GM12874 (cell line): ENCODE results near the gene SULT1A1.
A peak's percentile ranks its signal among the peaks of the same experiment; 100 is the strongest.

Source experiments
- CTCF ChIP-seq: IDR thresholded peaks from 2 replicates; pipeline ENCODE4 v1.5.1; 2011; ENCODE audit warnings: low read depth, mild to moderate bottlenecking, control low read depth, low read length, moderate library complexity; ENCODE audit not compliant: insufficient read depth

The SULT1A1 gene

DNA sequence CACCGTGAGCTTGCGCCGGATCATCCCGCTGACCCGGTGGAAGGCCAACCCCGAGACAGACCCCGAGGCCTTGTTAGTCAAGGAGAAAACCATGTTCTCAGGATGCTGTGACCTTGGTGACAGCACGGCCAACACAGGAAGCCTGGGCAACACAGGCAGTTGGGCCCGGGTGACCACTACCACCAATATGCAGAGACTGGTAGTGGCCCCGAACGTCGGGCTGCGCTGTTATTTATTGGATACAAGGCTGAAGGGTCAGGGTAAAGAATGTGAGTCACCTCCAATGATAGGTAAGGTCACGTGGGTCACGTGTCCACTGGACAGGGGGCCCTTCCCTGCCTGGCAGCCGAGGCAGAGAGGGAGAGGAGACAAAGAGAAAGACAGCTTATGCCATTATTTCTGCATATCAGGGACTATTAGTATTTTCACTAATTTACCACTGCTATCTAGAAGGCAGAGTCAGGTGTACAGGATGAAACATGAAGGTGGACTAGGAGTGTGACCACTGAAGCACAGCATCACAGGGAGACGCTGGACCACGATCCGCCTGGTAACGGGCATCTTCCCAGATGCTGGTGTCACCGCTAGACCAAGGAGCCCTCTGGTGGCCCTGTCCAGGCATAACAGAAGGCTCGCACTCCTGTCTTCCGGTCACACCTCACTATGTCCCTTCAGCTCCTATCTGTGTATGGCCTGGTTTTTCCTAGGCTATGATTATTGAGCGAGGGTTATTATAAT is 5.8 kb upstream of the SULT1A1 start:
- peak; percentile 63 for TF ChIP-seq CTCF

GRCh38 chr16:28610595-28611191 is 849 bp upstream of the SULT1A1 start:
- no peak for TF ChIP-seq CTCF

DNA sequence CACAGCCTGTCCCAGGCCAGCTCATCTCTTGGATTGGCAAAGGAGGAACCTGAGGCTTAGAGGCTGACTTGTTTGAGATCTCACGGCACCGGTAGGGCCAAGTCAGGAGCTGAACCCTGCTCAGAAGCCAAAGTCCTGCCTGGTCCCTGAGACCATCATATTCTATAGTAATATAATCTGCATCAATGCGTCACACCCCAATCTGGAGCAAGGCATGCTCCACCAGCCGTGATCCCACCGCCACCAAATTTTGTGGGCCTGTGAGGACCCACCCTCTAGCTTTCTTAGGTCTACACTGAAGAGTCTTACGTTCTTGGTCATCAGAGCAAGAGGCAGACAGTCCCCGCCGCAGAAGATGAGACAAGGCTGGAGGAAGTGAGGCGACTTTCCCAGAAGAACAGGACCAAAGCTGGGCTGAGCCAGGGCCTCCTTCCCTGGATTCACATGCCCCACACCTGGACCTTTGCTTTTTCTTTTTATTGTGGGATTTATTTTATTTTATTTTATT is 2.7 kb downstream of the SULT1A1 start:
- no peak for TF ChIP-seq CTCF

DNA sequence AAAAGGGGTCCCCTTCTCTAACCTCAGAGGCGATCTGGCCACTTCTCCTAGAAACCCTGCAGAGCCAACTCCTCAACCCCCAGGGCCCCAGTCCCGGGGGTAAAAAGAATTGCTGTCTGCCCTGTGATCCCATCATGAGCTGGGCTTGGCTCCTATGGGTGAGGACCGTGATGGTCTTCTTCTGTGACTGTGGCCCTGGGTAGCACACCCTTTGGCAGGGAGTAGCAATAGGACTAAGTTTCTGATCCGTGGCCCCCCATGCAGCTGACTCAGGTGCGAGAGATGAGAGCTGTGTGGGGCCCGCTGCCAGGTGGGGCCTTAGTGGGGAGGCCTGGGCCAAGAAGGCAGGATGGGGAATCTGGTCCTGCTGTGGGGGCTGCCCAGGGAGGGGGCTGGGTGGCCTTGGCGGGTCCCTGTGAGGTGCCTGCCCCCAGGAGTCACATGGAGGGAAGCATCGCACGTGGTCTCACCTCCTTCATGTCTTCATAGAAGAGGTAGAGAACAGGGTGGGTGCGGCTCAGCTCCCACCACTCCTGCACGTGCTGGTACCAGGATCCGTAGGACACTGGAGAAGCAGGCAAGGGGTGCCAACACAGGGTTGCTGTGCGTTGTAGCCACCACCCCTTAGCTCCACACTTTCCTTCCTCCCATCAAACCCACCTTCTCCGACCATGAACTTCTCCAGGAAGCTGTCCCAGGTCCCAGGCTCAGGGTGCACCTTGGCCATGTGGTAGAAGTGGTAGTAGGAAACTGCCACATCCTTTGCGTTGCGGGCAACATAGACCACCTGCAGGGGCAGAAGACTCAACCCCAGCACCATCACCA is 3.3 kb downstream of the SULT1A1 start:
- no peak for TF ChIP-seq CTCF

- TF ChIP-seq CTCF, result no peak
Observed at GRCh38 chr16:28604186-28604565, 5.7 kb downstream of the SULT1A1 start.

DNA sequence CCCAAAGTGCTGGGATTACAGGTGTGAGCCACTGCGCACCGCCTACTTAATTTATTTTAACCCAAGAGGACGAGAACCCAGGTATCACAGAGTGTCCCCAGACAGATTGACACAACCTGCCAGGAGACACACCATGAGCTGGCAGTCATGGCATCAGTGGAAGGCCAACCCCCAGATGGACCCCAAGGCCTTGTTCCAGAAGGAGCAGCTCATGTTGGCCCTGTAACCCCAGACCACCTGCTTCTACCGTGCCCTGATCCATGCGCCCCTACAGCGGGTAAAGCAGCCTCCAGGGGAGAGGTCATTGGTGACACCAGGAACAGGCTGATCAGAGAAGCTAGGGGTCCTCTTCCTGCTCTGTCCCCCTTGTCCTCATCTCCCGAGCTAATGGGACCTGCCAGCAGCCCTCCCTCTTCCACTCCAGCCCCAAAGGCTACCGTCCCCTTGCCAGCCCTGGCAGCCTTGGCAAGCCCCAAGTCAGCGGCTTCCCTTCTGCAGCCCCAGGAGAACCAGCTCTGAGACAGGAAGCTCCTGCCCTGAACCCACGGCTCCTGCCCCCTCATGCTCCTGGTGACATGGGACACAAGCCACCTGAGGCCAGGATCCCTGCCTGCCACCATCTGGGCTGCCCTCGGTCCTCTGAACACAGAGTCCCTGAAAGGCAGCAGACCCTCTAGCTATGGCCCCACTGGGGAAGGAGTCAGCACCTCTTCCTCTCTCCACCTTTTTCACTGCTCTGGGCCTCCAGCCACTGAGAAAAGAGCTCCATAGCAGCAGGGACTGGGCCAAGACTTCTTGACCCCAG is 6.3 kb downstream of the SULT1A1 start:
- TF ChIP-seq CTCF, result no peak

DNA sequence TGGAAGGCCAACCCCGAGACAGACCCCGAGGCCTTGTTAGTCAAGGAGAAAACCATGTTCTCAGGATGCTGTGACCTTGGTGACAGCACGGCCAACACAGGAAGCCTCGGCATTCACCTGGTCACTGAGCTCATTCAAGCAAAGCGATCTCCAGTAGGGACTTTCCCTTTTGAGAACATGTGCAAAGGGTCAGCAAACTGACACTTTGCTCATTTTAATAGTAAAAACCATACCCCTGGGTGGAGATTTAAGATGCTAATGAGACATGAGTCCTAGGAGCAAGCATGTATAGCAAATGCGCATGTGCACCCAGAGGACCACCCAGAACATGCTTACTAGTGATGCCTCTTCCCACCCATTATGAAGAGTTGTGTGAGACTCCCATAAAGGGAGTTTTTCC is 7.3 kb downstream of the SULT1A1 start:
- no peak for TF ChIP-seq CTCF
